GM23338 (cell line): ENCODE data around the gene CNNM1.

Source experiments
- CREB1 ChIP-seq: fragments of 250-450 bp; sonication (Bioruptor Pico); IDR thresholded peaks from 2 replicates; pipeline ENCODE4 v1.5.0; 2020; ENCODE audit warnings: low read depth, mild to moderate bottlenecking, moderate library complexity
- EZH2 ChIP-seq: fragments of 200-600 bp; sonication (generic); IDR thresholded peaks from one replicate; pipeline ENCODE4 v1.8.0; 2017; ENCODE audit warnings: antibody characterized with exemption, mild to moderate bottlenecking, low read depth; ENCODE audit not compliant: unreplicated experiment
- EZH2phosphoT487 ChIP-seq: fragments of 200-600 bp; sonication (generic); IDR thresholded peaks from one replicate; pipeline ENCODE4 v1.8.1; 2018; ENCODE audit warnings: antibody characterized with exemption; ENCODE audit not compliant: unreplicated experiment
- POLR2AphosphoS5 ChIP-seq: IDR thresholded peaks from 2 replicates; pipeline ENCODE4 v1.6.1; 2016; ENCODE audit warnings: antibody characterized with exemption, low read depth
- ZNF331 ChIP-seq: fragments of 250-450 bp; sonication (Bioruptor Pico); IDR thresholded peaks from 2 replicates; pipeline ENCODE4 v1.5.0; 2020; ENCODE audit warnings: low read depth, mild to moderate bottlenecking, moderate library complexity
- TF ChIP-seq, protein P1 (sequence below), 2 experiments: fragments of 200-600 bp in 1 of 2; sonication (generic) in 1 of 2; conservative IDR thresholded peaks; 2 replicates each; pipeline versions ENCODE4 v1.5.1 to v1.6.1; 2016 to 2017; ENCODE audit warnings: antibody characterized with exemption in 2 of 2, low read depth in 2 of 2, mild to moderate bottlenecking in 2 of 2, moderate library complexity in 1 of 2
- TF ChIP-seq, protein P2 (sequence below): IDR thresholded peaks from one replicate; pipeline ENCODE4 v1.6.1; 2018; ENCODE audit warnings: antibody characterized with exemption; ENCODE audit not compliant: unreplicated experiment
- TF ChIP-seq, protein P3 (sequence below): IDR thresholded peaks from 2 replicates; pipeline ENCODE4 v1.6.1; 2016; ENCODE audit warnings: antibody characterized with exemption

DNA sequence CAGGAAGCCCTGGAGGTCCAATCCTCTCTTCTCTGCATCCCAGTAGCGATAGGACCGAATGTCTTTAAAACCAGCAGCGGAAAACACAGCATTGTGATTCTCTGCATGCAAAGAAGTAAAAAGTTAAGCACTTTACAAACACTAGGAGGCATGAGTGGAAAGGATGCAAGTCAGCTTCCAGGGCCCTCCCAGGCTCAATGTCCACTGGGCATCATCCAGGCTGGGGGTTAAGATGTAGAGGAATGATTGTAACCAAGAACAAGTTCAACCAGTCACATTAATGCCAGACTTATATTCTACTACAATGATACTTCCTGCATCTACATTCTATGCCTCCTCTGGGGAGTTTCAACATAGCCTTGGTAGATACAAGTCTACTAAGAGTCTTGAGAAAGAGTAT is 77.0 kb downstream of the CNNM1 start:
- TF ChIP-seq, protein P1, sequence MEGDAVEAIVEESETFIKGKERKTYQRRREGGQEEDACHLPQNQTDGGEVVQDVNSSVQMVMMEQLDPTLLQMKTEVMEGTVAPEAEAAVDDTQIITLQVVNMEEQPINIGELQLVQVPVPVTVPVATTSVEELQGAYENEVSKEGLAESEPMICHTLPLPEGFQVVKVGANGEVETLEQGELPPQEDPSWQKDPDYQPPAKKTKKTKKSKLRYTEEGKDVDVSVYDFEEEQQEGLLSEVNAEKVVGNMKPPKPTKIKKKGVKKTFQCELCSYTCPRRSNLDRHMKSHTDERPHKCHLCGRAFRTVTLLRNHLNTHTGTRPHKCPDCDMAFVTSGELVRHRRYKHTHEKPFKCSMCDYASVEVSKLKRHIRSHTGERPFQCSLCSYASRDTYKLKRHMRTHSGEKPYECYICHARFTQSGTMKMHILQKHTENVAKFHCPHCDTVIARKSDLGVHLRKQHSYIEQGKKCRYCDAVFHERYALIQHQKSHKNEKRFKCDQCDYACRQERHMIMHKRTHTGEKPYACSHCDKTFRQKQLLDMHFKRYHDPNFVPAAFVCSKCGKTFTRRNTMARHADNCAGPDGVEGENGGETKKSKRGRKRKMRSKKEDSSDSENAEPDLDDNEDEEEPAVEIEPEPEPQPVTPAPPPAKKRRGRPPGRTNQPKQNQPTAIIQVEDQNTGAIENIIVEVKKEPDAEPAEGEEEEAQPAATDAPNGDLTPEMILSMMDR (conservative IDR thresholded peaks at IDR 0.05; ENCODE audit: low read depth in 2 of 2) = 0 out of 4 replicates have a peak, but pooled peaks of 1 of the 2 experiments have one; percentile 13
- TF ChIP-seq POLR2AphosphoS5 (no peak), EZH2 (no peak), CREB1 (CRISPR knock-in tag) (no peak), EZH2phosphoT487 (no peak), ZNF331 (CRISPR knock-in tag) (no peak)
- TF ChIP-seq, protein P2, sequence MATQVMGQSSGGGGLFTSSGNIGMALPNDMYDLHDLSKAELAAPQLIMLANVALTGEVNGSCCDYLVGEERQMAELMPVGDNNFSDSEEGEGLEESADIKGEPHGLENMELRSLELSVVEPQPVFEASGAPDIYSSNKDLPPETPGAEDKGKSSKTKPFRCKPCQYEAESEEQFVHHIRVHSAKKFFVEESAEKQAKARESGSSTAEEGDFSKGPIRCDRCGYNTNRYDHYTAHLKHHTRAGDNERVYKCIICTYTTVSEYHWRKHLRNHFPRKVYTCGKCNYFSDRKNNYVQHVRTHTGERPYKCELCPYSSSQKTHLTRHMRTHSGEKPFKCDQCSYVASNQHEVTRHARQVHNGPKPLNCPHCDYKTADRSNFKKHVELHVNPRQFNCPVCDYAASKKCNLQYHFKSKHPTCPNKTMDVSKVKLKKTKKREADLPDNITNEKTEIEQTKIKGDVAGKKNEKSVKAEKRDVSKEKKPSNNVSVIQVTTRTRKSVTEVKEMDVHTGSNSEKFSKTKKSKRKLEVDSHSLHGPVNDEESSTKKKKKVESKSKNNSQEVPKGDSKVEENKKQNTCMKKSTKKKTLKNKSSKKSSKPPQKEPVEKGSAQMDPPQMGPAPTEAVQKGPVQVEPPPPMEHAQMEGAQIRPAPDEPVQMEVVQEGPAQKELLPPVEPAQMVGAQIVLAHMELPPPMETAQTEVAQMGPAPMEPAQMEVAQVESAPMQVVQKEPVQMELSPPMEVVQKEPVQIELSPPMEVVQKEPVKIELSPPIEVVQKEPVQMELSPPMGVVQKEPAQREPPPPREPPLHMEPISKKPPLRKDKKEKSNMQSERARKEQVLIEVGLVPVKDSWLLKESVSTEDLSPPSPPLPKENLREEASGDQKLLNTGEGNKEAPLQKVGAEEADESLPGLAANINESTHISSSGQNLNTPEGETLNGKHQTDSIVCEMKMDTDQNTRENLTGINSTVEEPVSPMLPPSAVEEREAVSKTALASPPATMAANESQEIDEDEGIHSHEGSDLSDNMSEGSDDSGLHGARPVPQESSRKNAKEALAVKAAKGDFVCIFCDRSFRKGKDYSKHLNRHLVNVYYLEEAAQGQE = no peak
- TF ChIP-seq, protein P3, sequence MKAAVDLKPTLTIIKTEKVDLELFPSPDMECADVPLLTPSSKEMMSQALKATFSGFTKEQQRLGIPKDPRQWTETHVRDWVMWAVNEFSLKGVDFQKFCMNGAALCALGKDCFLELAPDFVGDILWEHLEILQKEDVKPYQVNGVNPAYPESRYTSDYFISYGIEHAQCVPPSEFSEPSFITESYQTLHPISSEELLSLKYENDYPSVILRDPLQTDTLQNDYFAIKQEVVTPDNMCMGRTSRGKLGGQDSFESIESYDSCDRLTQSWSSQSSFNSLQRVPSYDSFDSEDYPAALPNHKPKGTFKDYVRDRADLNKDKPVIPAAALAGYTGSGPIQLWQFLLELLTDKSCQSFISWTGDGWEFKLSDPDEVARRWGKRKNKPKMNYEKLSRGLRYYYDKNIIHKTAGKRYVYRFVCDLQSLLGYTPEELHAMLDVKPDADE = no peak
